B cell (primary cell): ENCODE data around the gene WBP1L.

ENCODE experiments used
- CTCF ChIP-seq: fragments of 200-600 bp; IDR thresholded peaks from one replicate; pipeline ENCODE4 v1.8.0; 2022; ENCODE audit warnings: antibody characterized with exemption, mild to moderate bottlenecking
- EZH2 ChIP-seq: IDR thresholded peaks from 2 replicates; pipeline ENCODE4 v1.6.1; 2012; ENCODE audit warnings: borderline replicate concordance, low read depth, mild to moderate bottlenecking, moderate library complexity, low read length; ENCODE audit not compliant: insufficient read depth, poor library complexity, severe bottlenecking

GRCh38 chr10:102726274-102726673 lies 17.5 kb upstream of the WBP1L start:
- TF ChIP-seq CTCF (no peak), EZH2 (no peak)
